SIG-M5 (cell line): ENCODE data around the gene RHOT2.
A peak's percentile ranks its signal among the peaks of the same experiment; 100 is the strongest.

ENCODE experiments used
- DNase-seq: peaks from one replicate; lab custom pipeline; 2025; lab: John Stamatoyannopoulos, UW

Gene RHOT2

GRCh38 chr16:667780-668518 lies at the start of gene RHOT2:
Gene RHOT2 (plus strand): TSS chr16:668132. CDS start chr16:668200, 68 bp downstream.
- peak; percentile 20 for DNase-seq

- no peak for DNase-seq
Measured at GRCh38 chr16:619476-620100, 48.3 kb upstream of the RHOT2 start.

- no peak for DNase-seq
Measured at GRCh38 chr16:620700-621525, 47.0 kb upstream of the RHOT2 start.

- no peak for DNase-seq
Measured at GRCh38 chr16:621526-622105, 46.3 kb upstream of the RHOT2 start.

- DNase-seq = no peak
Measured at GRCh38 chr16:622920-623280, 45.0 kb upstream of the RHOT2 start.

GRCh38 chr16:624526-625070 lies 43.3 kb upstream of the RHOT2 start:
- no peak for DNase-seq

- no peak for DNase-seq
Measured at GRCh38 chr16:625117-625976, 42.6 kb upstream of the RHOT2 start.

GRCh38 chr16:625977-626765 lies 41.8 kb upstream of the RHOT2 start:
- DNase-seq = no peak

- no peak for DNase-seq
Measured at GRCh38 chr16:626787-627453, 41.0 kb upstream of the RHOT2 start.

GRCh38 chr16:627454-628239 lies 40.3 kb upstream of the RHOT2 start:
- DNase-seq = no peak

- no peak for DNase-seq
Measured at GRCh38 chr16:628321-629061, 39.4 kb upstream of the RHOT2 start.

- no peak for DNase-seq
Measured at GRCh38 chr16:629185-629832, 38.6 kb upstream of the RHOT2 start.

GRCh38 chr16:629833-630248 lies 38.1 kb upstream of the RHOT2 start:
- no peak for DNase-seq

- DNase-seq = no peak
Measured at GRCh38 chr16:630249-630814, 37.6 kb upstream of the RHOT2 start.

GRCh38 chr16:630815-631405 lies 37.0 kb upstream of the RHOT2 start, which contains the start of gene WFIKKN1:
Gene WFIKKN1 (plus strand): TSS chr16:630985. CDS start chr16:631254, 269 bp downstream.
- DNase-seq = no peak

GRCh38 chr16:631808-632358 lies 36.0 kb upstream of the RHOT2 start:
- DNase-seq = no peak
